ENCODE results near the gene SCAPER. TPM values are rescaled to one million over a fixed set of nuclear protein-coding genes. Genes with fewer than 3 reads are reported as not detected.

SCAPER gene
- total RNA-seq, 4 donors from 2014 or later, result 29.9 to 86.6 (median 45.6) TPM

DNA sequence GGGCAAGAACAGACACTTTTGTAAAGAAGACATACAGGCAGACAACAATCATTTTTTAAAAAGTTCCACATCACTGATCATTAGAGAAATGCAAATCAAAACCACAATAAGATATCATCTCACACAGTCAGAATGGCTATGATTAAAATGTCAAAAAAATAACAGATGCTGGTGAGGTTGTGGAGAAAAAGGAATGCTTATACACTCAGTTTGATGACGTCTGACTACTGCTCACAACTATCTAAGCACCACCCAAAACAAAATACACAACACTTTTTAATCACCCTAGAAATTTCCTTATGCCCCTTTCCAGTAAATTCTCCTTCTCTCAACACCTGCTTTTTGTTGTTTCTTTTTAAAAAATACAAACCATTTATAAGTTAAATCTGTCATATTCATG, 339.8 kb downstream of the SCAPER start:
- Histone ChIP-seq H3K4me1 (no peaks in the 10 kb centered on the region), H3K4me3 (no peak overlapping the region), H3K36me3 (no peaks in the 10 kb centered on the region), H3K9me3 (no peaks in the 10 kb centered on the region), H3K27ac (no peak overlapping the region), H3K27me3 (no peaks in the 10 kb centered on the region)
- no peak for DNase-seq
- TF ChIP-seq POLR2A (IDR thresholded peaks at IDR 0.05), result no peak
- TF ChIP-seq, protein P1, sequence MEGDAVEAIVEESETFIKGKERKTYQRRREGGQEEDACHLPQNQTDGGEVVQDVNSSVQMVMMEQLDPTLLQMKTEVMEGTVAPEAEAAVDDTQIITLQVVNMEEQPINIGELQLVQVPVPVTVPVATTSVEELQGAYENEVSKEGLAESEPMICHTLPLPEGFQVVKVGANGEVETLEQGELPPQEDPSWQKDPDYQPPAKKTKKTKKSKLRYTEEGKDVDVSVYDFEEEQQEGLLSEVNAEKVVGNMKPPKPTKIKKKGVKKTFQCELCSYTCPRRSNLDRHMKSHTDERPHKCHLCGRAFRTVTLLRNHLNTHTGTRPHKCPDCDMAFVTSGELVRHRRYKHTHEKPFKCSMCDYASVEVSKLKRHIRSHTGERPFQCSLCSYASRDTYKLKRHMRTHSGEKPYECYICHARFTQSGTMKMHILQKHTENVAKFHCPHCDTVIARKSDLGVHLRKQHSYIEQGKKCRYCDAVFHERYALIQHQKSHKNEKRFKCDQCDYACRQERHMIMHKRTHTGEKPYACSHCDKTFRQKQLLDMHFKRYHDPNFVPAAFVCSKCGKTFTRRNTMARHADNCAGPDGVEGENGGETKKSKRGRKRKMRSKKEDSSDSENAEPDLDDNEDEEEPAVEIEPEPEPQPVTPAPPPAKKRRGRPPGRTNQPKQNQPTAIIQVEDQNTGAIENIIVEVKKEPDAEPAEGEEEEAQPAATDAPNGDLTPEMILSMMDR (IDR thresholded peaks at IDR 0.05), result no peak

DNA sequence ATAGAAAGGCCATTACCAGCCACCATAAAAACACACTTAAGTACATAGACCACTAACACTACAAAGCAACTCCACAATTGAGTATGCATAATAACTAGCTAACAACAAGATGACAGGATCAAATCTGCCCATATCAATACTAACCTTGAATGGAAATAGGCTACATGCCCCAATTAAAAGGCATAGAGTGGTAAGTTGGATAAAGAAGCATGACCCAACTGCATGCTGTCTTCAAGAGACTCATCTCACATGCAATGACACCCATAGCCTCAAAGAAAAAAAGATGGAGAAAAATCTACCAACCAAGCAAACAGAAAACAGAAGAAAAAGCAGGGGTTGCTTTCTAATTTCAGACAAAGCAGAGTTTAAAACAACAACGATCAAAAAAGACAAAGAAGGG, 349.9 kb downstream of the SCAPER start:
- no peak for TF ChIP-seq POLR2A (IDR thresholded peaks at IDR 0.05)
- TF ChIP-seq, protein P1 (IDR thresholded peaks at IDR 0.05), result no peak
- no peak overlapping the region for H3K4me3 ChIP-seq
- no peaks in the 10 kb centered on the region for H3K27me3 ChIP-seq
- H3K9me3 ChIP-seq, result no peaks in the 10 kb centered on the region
- no peak for DNase-seq
- H3K27ac ChIP-seq, result no peak overlapping the region
- no peaks in the 10 kb centered on the region for H3K4me1 ChIP-seq
- peaks cover 0 to 3% (median 0%) of the 10 kb centered on the region in 3 donors for H3K36me3 ChIP-seq

DNA sequence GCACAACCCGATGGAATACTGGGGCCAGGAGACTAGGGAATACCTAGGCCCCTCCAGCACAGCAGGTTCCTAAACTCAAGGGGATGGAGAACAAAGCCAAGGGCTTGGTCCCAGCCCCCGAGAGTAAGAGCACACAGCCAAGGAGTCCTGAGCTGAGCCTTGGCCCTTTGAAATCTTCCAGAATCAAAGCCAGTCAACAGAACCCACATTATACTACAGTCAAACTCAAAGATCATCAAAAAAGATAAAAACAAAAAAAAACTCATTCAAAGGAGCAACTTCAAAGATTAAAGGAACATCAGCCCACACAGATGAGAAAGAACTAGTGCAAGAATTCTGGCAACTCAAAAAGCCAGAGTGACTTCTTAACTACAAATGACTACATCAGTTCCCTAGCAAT, 351.6 kb downstream of the SCAPER start:
- Histone ChIP-seq H3K4me3 (no peak overlapping the region), H3K4me1 (no peaks in the 10 kb centered on the region), H3K27ac (no peak overlapping the region), H3K9me3 (no peaks in the 10 kb centered on the region), H3K36me3 (peaks cover 0 to 2% (median 0%) of the 10 kb centered on the region in 3 donors), H3K27me3 (no peaks in the 10 kb centered on the region)
- DNase-seq, result no peak
- TF ChIP-seq, protein P1 (IDR thresholded peaks at IDR 0.05), result no peak
- TF ChIP-seq POLR2A (IDR thresholded peaks at IDR 0.05), result no peak

DNA sequence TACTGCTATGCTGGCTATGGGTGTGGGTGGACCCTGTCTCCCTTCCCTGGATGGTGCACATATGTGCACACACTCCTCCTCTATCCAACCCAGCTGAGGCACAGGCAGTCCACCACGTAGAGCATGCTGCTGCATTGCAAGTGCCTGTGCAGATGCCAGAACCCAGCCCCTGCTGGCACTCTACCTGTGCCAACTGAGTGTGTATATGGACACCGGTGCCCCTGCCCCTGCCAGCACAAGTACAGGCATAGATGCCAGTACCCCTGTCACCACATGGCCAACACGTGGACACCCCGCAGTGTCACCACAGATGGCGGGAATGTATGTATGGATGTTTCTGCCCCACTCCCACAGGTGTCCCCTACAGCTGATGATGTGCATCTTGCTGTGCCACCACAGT, 352.0 kb downstream of the SCAPER start:
- Histone ChIP-seq H3K9me3 (no peaks in the 10 kb centered on the region), H3K27ac (no peak overlapping the region), H3K27me3 (no peaks in the 10 kb centered on the region), H3K4me1 (no peaks in the 10 kb centered on the region), H3K4me3 (no peak overlapping the region), H3K36me3 (no peaks in the 10 kb centered on the region)
- no peak for TF ChIP-seq POLR2A (IDR thresholded peaks at IDR 0.05)
- TF ChIP-seq, protein P1 (IDR thresholded peaks at IDR 0.05), result no peak
- no peak for DNase-seq

DNA sequence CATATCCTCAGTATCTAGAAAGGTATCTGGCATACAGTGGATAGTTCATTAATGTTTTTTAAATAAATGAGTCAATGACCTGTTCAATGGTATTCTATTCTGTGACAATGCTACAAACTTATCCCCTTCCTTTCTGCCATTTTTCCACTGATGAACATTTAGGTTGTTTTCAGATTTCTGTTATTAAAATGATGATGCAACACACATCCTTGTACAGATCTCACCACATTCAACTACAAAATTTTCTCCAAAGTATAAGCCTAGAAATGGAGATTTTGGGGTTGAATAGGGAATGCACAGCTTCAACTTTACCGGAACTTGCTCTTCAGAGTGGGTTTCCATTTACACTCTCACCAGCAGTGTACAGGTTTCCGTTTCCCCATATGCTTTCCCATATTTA, 358.3 kb downstream of the SCAPER start:
- Histone ChIP-seq H3K36me3 (no peaks in the 10 kb centered on the region), H3K27ac (no peak overlapping the region), H3K27me3 (no peaks in the 10 kb centered on the region), H3K4me3 (no peak overlapping the region), H3K9me3 (no peaks in the 10 kb centered on the region), H3K4me1 (no peaks in the 10 kb centered on the region)
- no peak for DNase-seq
- TF ChIP-seq POLR2A (IDR thresholded peaks at IDR 0.05), result no peak

DNA sequence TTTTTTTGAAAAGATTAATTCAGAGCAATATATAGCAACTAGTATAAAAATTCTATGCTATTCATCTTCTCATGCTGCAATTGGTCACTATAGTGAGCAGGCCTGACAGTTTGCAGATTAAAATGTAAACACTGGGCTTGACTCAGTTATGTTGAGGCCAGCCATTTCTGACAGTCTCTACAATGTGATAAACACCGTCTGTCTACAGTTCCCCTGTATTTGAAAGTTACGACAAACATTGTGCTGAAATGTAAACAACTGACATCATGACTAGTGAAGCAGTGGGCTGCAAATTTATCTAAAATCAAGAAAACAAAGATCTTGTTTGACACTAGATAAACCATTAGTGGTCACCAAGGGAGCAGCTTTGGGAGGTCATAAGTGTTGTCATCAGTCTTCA, 371.1 kb downstream of the SCAPER start:
- Histone ChIP-seq H3K4me1 (no peaks in the 10 kb centered on the region), H3K27me3 (no peaks in the 10 kb centered on the region), H3K36me3 (no peaks in the 10 kb centered on the region), H3K27ac (no peak overlapping the region), H3K4me3 (no peak overlapping the region), H3K9me3 (no peaks in the 10 kb centered on the region)
- no peak for DNase-seq
- TF ChIP-seq, protein P1 (IDR thresholded peaks at IDR 0.05), result no peak
- TF ChIP-seq POLR2A (IDR thresholded peaks at IDR 0.05), result no peak

Measured in Peyer's patch (tissue), 4 donors.